T-helper 2 cell (primary cell): ENCODE measurements around the gene GALNT6.
A peak's percentile ranks its signal among the peaks of the same experiment; 100 is the strongest.

Experiments used
- DNase-seq, 5 experiments: peaks; one replicate each; pipeline versions ENCODE4 v3.0.0 to v3.0.0-alpha.2; 2012 to 2022

The GALNT6 gene

DNA sequence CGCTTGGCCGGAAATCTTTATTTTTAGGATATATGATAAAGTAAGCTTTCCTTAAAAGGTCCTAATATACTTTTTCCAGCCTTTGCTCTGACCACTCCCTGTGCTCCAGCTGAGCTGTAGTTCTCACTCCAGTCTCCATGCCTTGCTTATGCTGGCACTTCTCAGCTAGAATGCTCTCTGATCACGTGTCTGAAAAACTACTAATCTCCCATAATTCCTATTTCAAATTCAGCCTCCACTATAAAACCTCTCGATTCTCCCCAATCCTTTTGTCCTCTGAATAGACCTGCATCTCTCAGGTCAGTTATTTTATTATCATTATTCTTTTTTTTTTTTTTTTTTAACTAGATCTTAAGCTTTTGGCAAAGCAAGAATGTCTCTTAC, 70.9 kb downstream of the GALNT6 start:
- no peak for DNase-seq

DNA sequence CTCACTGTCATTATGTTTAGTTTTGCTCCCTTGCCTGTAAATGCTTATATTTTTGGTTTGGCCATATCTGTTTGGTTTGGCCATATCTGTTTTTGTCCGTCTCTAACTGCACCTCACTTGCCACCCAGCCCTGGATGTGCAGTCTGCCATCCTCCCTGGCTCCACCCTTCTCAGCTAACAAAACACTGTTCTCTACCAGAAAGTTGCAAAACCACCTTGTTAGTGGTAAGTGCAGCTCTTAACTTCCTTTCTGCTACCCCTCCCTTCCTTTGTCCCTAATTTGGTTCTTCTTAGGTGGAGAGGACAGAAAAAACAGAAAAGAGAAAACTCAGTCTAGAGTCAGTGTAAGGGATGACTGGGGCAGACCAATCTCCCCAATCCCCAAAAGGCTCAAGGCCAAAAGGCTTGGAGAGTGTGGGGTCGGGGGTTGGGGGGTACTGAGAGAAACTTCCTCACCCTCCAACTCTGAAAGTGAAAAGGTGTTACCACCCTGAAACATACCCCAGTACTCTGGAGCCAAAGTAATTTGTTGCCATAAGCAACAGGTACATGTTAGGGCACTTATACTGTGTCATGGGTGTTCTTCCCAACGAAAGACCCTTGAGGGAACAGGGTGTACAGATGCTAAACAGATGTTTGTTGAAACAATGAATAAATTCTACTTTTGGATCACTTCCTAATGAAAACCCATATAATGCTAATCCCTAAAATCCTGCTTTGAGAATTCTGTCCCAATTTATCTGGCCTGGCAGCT, 72.2 kb downstream of the GALNT6 start:
- DNase-seq, result peak in 3 of 5 experiments; percentile 15 to 89 (median 69)

DNA sequence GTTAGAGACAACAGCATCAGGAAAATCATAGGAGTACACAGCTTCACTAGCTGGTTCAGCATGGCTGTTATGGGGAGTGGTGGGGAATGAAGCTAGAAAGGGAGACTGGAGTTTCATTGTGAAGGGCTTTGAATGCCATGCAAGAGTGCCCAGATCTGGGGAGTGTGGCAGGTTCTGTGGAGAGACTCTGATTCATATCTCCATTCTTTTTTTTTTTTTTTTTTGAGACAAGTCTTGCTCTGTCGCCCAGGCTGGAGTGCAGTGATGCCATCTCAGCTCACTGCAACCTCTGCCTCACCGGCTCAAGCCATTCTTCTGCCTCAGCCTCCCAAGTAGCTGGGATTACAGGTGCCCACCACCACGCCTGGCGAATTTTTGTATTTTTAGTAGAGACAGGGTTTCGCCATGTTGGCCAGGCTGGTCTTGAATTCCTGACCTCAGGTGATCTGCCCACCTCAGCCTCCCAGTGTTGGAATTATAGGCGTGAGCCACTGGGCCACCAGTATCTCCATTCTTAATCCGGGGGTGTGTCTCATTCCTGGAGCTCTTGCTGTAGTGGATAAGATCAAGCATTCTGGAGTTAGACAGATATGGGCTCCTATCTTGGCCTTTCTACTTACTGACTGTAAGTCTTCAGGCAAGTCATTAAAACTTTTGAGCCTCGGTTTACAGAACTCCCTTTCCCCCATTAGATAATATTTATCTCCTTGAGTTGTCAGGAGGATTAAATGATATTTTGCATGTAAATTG, 73.0 kb downstream of the GALNT6 start:
- DNase-seq, result peak in 1 of 5 experiments; percentile 55

DNA sequence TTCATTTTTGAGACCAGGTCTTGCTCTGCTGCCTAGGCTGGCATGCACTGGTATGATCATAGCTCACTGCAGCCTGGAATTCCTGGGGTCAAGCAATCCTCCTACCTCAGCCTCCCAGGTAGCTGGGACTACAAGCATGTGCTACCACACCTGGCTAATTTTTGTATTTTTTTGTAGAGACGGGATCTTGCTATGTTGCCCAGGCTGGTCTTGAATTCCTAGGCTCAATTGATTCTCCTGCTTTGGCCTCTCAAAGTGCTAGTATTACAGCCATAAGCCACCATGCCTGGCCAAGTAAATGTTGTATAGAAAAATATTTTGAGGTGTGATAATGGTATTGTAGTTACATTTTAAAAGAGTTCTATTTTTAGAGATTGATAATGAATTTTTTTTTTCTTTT, 79.8 kb downstream of the GALNT6 start:
- no peak for DNase-seq

DNA sequence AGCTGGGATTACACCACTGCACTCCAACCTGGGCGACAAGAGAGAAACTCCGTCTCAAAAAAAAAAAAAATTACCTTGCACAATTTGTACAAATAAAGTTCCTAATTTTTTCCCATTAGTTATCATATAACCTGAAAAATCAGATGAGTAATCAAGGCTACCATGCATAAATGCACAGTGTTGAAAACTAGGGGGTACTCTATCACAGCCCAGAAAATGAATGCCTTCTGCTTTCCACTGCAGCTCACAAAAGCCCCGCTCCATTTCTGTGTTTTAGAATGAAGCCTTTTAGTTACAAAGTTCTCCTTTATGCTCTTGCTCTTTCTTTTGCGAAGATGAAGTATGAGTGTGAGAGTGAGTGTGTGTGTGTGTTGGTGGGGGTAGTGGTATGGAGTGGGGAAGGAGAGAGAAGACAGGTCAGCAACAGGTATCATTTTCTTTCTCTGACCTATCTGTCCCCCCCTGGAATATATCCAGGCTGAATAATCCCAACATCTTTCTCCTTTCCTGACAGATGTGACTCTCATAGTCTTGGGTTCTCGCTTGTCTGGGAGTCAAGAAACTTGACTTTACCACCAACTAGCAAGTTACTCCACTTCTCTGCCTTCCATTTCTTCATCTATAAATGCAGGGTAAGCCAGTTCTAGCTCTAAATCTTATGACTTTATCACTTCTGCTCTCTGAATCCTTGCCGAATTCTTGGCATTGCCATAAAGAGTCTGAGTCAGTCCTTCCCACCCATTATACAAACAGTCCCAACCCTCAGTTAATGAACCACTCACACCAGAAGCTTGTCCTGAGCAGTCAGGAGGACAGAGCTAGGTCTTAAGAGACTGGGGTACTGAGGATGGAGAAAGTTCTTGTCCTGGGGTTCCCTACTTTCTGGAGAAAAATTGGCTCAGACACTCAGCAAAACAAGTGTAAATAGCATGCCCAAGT, 83.3 kb downstream of the GALNT6 start:
- DNase-seq, result no peak

DNA sequence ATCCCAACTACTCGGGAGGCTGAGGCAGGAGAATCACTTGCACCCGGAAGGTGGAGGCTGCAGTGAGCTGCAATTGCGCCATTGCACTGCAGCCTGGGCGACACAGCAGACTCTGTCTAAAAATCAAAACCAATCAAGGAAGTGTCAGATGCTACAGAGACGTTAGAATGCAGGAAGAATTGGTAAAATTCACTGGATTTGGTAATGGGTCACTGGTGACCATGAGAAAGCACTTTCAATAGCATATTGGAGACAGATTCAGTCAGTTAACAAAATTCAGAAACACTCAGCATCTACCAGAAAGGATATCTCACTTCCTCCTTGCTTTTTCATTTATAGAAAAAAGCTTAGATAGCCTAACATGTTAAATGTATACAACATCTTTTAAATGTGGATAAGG, 84.7 kb downstream of the GALNT6 start:
- no peak for DNase-seq
